Esophagus muscularis mucosa (tissue), 4 donors: ENCODE data around the gene FOXK1. TPM values are rescaled to one million over a fixed set of nuclear protein-coding genes. Genes with fewer than 3 reads are reported as not detected.
"Not testable (repeated sequence)": the region's sequence is repeated elsewhere in the genome, so short reads cannot be mapped to it uniquely, and the experiment has no call there.

Experiments used
- DNase-seq: peaks from one replicate; pipeline ENCODE4 v3.0.0-alpha.2; 2017; ENCODE audit errors: extremely low spot score
- H3K27ac ChIP-seq, 4 donors: fragments of 200-600 bp; sonication (generic); replicated peaks in 1 of 4; 1 replicate in 3 of 4; 2 replicates in 1 of 4; pipeline ENCODE4 v1.5.1; 2016 to 2019; ENCODE audit warnings: mild to moderate bottlenecking in 1 of 4
- H3K27me3 ChIP-seq, 4 donors: fragments of 200-600 bp; sonication (generic); one replicate each; pipeline versions ENCODE4 v1.5.1 to v1.6.0; 2016 to 2019
- H3K36me3 ChIP-seq, 4 donors: fragments of 200-600 bp; sonication (generic); one replicate each; pipeline ENCODE4 v1.5.1; 2016 to 2019
- H3K4me1 ChIP-seq, 4 donors: fragments of 200-600 bp; sonication (generic); one replicate each; pipeline ENCODE4 v1.5.1; 2016 to 2019
- H3K4me3 ChIP-seq, 4 donors: fragments of 200-600 bp; sonication (generic); 1 replicate in 2 of 4; 2 replicates in 2 of 4; pipeline ENCODE4 v1.5.1; 2016 to 2019; ENCODE audit warnings: mild to moderate bottlenecking in 4 of 4, moderate library complexity in 1 of 4
- H3K9me3 ChIP-seq, 4 donors: fragments of 200-600 bp; sonication (generic); 1 replicate in 3 of 4; 2 replicates in 1 of 4; pipeline ENCODE4 v1.5.1; 2016 to 2019
- EP300 ChIP-seq: sonication (generic); formaldehyde crosslinking; IDR thresholded peaks from one replicate; pipeline ENCODE4 v1.6.1; 2017; ENCODE audit warnings: antibody characterized with exemption
- POLR2A ChIP-seq: fragments of 450-650 bp; IDR thresholded peaks from one replicate; pipeline ENCODE4 v1.6.1; 2017; ENCODE audit warnings: antibody characterized with exemption, moderate library complexity, mild to moderate bottlenecking, low read depth
- POLR2AphosphoS5 ChIP-seq, 2 donors: sonication (generic); formaldehyde crosslinking; IDR thresholded peaks; one replicate each; pipeline ENCODE4 v1.6.1; 2017; ENCODE audit warnings: antibody characterized with exemption in 2 of 2
- WGBS: methylation state at CpG from one replicate; pipeline ENCODE4 v1.1.5; 2018; 5-methylcytosine and 5-hydroxymethylcytosine counted together
- intact Hi-C: fragments of 100-400 bp; cut with DNase I; formaldehyde crosslinking; loops from one replicate; pipeline ENCODE4 v1.15.1; 2023
- total RNA-seq, 4 donors: library from RNA; depleted of rRNA; stranded (reverse); fragments of >200 nt; gene quantifications; one replicate each; pipeline versions ENCODE4 v1.1.0 to v1.2.1, GENCODE V29; 2016
- TF ChIP-seq, protein P1 (sequence below), 3 experiments: fragments of 200-600 bp in 2 of 3; fragments of 450-650 bp in 1 of 3; sonication (generic) in 2 of 3; IDR thresholded peaks; one replicate each; pipeline ENCODE4 v1.5.1; 2017 to 2019; ENCODE audit warnings: antibody characterized with exemption in 3 of 3, mild to moderate bottlenecking in 2 of 3, moderate library complexity in 1 of 3

The FOXK1 gene
- total RNA-seq, 4 donors from 2014 or later: 23.4 to 46.1 (median 36.3) TPM

DNA sequence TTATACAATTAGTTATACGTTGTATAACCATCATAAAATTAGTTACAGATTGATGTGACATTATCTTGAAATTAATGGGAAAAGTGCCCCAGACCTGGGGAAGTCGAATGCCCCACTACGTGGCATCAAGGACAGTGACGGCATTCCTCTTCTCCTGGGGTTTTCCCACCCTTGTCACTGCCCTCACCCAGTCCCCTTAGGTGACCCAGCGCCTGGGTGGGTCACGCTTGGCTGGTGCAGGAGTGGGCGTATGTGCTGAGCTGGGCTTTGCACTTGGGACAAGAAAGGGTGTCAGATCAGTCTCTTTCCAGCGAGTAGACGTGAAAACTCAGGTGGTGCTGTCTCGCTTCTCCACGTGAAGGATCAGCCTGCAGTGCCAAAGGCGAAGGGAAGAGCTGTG lies 7.6 kb downstream of the FOXK1 start:
- Histone ChIP-seq H3K27ac (peak overlapping the region in 2 of 4 donors; percentile 1 to 57), H3K4me3 (peak overlapping the region in 3 of 4 donors; percentile 20 to 37 (median 22))
- WGBS: 74% methylated on average over 12 of the region's 12 CpGs

GRCh38 chr7:4690953-4691856 lies 9.1 kb downstream of the FOXK1 start:
- peak overlapping the region; percentile 45 to 90 (median 78) for H3K27ac ChIP-seq
- no peaks in the 10 kb centered on the region for H3K9me3 ChIP-seq
- intact Hi-C loops: no loop called here
- DNase-seq: no peak
- 79% methylated on average over 23 of the region's 23 CpGs for WGBS
- H3K4me1 ChIP-seq: peaks cover 66 to 100% (median 98%) of the 10 kb centered on the region in 4 donors
- no peaks in the 10 kb centered on the region for H3K36me3 ChIP-seq
- no peak overlapping the region for H3K4me3 ChIP-seq
- TF ChIP-seq EP300 (no peak), POLR2AphosphoS5 (IDR thresholded peaks at IDR 0.05) (no peak), POLR2A (no peak)
- TF ChIP-seq, protein P1, sequence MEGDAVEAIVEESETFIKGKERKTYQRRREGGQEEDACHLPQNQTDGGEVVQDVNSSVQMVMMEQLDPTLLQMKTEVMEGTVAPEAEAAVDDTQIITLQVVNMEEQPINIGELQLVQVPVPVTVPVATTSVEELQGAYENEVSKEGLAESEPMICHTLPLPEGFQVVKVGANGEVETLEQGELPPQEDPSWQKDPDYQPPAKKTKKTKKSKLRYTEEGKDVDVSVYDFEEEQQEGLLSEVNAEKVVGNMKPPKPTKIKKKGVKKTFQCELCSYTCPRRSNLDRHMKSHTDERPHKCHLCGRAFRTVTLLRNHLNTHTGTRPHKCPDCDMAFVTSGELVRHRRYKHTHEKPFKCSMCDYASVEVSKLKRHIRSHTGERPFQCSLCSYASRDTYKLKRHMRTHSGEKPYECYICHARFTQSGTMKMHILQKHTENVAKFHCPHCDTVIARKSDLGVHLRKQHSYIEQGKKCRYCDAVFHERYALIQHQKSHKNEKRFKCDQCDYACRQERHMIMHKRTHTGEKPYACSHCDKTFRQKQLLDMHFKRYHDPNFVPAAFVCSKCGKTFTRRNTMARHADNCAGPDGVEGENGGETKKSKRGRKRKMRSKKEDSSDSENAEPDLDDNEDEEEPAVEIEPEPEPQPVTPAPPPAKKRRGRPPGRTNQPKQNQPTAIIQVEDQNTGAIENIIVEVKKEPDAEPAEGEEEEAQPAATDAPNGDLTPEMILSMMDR (IDR thresholded peaks at IDR 0.05): no peak
- no peaks in the 10 kb centered on the region for H3K27me3 ChIP-seq

More for the DNA sequence above, 7.6 kb downstream of the FOXK1 start:
- DNase-seq: no peak
- Histone ChIP-seq H3K9me3 (no peaks in the 10 kb centered on the region), H3K4me1 (peaks cover 72 to 100% (median 98%) of the 10 kb centered on the region in 4 donors), H3K27me3 (no peaks in the 10 kb centered on the region), H3K36me3 (no peaks in the 10 kb centered on the region)
- TF ChIP-seq POLR2AphosphoS5 (IDR thresholded peaks at IDR 0.05) (no peak), EP300 (no peak), POLR2A (no peak)
- TF ChIP-seq, protein P1 (IDR thresholded peaks at IDR 0.05): no peak
- intact Hi-C loops: no loop called here

DNA sequence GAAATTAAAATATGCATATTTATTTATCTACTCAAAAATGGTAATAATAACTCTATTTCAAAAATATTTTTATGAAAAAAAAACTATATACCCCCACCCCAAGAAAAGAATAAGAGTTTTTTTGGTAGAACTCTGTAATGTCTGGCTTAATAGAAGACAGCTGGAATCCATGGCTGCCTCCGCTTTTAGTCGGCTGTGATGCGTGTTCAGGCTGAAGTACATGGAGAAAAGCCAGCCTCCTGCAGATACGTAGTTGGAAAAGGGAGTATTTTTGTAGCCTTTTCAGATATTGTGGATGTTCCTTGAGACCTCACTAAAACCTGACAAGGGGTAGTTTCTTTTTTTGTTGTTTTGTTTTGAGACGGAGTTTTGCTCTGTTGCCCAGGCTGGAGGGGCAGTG lies 10.0 kb downstream of the FOXK1 start:
- no peaks in the 10 kb centered on the region for H3K9me3 ChIP-seq
- DNase-seq: no peak
- TF ChIP-seq POLR2AphosphoS5 (IDR thresholded peaks at IDR 0.05) (peak in 1 of 2 donors; percentile 7), POLR2A (no peak), EP300 (no peak)
- TF ChIP-seq, protein P1 (IDR thresholded peaks at IDR 0.05): no peak
- intact Hi-C loops: no loop called here
- H3K27ac ChIP-seq: peak overlapping the region; percentile 45 to 90 (median 78)
- 36% methylated on average over 5 of the region's 5 CpGs for WGBS
- no peak overlapping the region for H3K4me3 ChIP-seq
- H3K36me3 ChIP-seq: no peaks in the 10 kb centered on the region
- H3K27me3 ChIP-seq: no peaks in the 10 kb centered on the region
- peaks cover 65 to 100% (median 95%) of the 10 kb centered on the region in 4 donors for H3K4me1 ChIP-seq

GRCh38 chr7:4692622-4693021 lies 10.5 kb downstream of the FOXK1 start:
- 82% methylated on average over 5 of the region's 5 CpGs for WGBS
- H3K27me3 ChIP-seq, DNase-seq, intact Hi-C loops, H3K4me3 ChIP-seq, H3K36me3 ChIP-seq, H3K9me3 ChIP-seq: not testable (repeated sequence)
- Histone ChIP-seq H3K4me1 (peaks cover 62 to 98% (median 92%) of the 10 kb centered on the region in 4 donors), H3K27ac (peak overlapping the region; percentile 45 to 90 (median 78))

DNA sequence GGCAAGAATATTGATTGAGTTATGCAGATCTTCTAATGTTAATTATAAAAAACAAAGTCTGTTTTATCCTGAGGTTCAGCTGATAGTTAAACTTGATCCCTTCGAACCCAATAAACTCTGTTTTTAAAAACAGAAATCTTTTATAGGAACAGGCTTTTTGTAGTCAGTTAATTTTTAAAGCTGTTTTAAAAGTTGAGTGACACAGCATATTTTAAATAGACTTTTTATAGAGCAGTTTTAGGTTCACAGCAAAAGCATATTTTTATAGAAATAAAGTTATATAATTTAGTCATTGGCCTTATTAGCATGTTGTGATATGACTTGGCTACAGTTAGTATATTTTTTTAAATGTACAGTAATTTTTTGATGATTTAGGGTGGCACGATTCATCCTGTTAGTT lies 11.1 kb downstream of the FOXK1 start:
- Histone ChIP-seq H3K4me3 (no peak overlapping the region), H3K9me3 (no peaks in the 10 kb centered on the region), H3K36me3 (no peaks in the 10 kb centered on the region), H3K4me1 (peaks cover 62 to 93% (median 88%) of the 10 kb centered on the region in 4 donors), H3K27ac (peak overlapping the region; percentile 84 to 90 (median 88)), H3K27me3 (no peaks in the 10 kb centered on the region)
- TF ChIP-seq EP300 (no peak), POLR2A (no peak), POLR2AphosphoS5 (IDR thresholded peaks at IDR 0.05) (no peak)
- TF ChIP-seq, protein P1 (IDR thresholded peaks at IDR 0.05): no peak
- no peak for DNase-seq
- intact Hi-C loops: no loop called here
- 78% methylated on average over 2 of the region's 2 CpGs for WGBS
